Measurements from ENCODE around the gene ANTKMT.

Gene ANTKMT

DNA sequence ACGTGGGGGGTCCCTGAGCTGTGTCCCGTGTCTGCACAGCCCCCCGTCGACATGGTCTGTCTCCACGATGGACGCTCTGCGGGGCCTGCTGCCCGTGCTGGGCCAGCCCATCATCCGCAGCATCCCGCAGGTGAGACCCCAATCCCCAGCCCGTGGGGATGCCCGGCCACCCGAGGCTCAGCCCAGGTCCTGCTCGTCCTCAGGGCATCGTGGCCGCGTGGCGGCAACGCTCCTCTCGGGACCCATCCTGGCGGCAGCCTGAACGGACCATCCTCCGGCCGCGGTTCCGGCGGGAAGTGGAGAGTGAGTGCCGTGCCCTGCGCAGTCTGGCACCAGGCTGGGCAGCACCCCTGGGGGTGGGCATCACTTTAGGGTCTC lies 44.5 kb downstream of the ANTKMT start:
- Histone ChIP-seq H3K4me3 (ENCODE audit: low read depth, low read length) (no peak overlapping the region), H3K27me3 (no peaks in the 10 kb centered on the region), H3K36me3 (no peaks in the 10 kb centered on the region), H3K9me3 (no peaks in the 10 kb centered on the region), H3K4me1 (no peaks in the 10 kb centered on the region)
- no peak for DNase-seq
- TF ChIP-seq, protein P1, sequence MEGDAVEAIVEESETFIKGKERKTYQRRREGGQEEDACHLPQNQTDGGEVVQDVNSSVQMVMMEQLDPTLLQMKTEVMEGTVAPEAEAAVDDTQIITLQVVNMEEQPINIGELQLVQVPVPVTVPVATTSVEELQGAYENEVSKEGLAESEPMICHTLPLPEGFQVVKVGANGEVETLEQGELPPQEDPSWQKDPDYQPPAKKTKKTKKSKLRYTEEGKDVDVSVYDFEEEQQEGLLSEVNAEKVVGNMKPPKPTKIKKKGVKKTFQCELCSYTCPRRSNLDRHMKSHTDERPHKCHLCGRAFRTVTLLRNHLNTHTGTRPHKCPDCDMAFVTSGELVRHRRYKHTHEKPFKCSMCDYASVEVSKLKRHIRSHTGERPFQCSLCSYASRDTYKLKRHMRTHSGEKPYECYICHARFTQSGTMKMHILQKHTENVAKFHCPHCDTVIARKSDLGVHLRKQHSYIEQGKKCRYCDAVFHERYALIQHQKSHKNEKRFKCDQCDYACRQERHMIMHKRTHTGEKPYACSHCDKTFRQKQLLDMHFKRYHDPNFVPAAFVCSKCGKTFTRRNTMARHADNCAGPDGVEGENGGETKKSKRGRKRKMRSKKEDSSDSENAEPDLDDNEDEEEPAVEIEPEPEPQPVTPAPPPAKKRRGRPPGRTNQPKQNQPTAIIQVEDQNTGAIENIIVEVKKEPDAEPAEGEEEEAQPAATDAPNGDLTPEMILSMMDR (IDR thresholded peaks at IDR 0.05; ENCODE audit: low read depth, low read length), result no peak

DNA sequence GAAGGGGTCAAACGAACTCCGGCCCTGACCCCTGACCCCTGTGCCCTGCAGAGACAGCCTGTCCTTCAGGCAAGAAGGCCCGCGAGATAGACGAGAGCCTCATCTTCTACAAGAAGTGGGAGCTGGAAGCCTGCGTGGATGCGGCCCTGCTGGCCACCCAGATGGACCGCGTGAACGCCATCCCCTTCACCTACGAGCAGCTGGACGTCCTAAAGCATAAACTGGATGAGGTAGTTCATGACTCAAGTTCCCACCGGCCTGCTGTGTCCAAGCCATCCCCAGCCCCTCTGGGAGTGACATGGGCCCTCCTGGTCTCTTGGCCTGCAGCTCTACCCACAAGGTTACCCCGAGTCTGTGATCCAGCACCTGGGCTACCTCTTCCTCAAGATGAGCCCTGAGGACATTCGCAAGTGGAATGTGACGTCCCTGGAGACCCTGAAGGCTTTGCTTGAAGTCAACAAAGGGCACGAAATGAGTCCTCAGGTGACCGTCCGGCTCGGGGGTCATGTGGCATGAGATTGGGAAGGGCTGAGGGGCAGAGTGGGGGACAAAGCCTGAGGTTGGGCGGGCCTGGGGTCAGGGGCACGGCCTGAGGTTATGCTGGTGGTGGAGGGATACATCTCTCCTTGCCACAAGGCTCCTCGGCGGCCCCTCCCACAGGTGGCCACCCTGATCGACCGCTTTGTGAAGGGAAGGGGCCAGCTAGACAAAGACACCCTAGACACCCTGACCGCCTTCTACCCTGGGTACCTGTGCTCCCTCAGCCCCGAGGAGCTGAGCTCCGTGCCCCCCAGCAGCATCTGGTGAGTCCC lies 45.3 kb downstream of the ANTKMT start:
- Histone ChIP-seq H3K4me3 (ENCODE audit: low read depth, low read length) (no peak overlapping the region), H3K27me3 (no peaks in the 10 kb centered on the region), H3K36me3 (no peaks in the 10 kb centered on the region)

GRCh38 chr16:766820-767640 lies 46.1 kb downstream of the ANTKMT start:
- TF ChIP-seq, protein P1 (IDR thresholded peaks at IDR 0.05; ENCODE audit: low read depth, low read length), result no peak
- Histone ChIP-seq H3K4me1 (no peaks in the 10 kb centered on the region), H3K4me3 (ENCODE audit: low read depth, low read length) (no peak overlapping the region), H3K9me3 (no peaks in the 10 kb centered on the region), H3K27me3 (no peaks in the 10 kb centered on the region), H3K36me3 (no peaks in the 10 kb centered on the region)
- DNase-seq, result no peak

More for the DNA sequence above, 45.3 kb downstream of the ANTKMT start:
- TF ChIP-seq, protein P1 (IDR thresholded peaks at IDR 0.05; ENCODE audit: low read depth, low read length), result no peak
- H3K9me3 ChIP-seq, result no peaks in the 10 kb centered on the region
- no peak for DNase-seq
- H3K4me1 ChIP-seq, result no peaks in the 10 kb centered on the region

DNA sequence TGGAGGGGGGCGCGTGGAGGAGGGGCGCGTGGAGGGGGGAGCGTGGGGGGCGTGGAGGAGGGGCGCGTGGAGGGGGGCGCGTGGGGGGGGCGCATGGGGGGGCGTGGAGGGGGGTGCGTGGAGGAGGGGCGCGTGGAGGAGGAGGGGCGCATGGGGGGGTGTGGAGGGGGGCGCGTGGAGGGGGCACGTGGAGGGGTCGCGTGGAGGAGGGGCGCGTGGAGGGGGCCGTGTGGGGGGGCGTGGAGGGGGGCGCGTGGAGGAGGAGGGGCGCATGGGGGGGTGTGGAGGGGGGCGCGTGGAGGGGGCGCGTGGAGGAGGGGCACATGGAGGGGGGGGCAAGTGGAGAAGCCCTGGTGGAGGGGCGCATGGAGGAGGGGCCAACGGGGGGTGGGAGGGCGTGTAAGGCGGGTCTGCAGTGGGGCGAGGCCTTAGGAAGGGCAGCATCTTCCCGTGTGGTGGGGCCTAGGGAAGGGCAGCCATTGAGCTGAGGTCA lies 46.8 kb downstream of the ANTKMT start:
- TF ChIP-seq, protein P1 (IDR thresholded peaks at IDR 0.05; ENCODE audit: low read depth, low read length), result no peak
- H3K27me3 ChIP-seq, result no peaks in the 10 kb centered on the region
- no peaks in the 10 kb centered on the region for H3K36me3 ChIP-seq
- no peaks in the 10 kb centered on the region for H3K9me3 ChIP-seq
- no peak for DNase-seq
- no peak overlapping the region for H3K4me3 ChIP-seq (ENCODE audit: low read depth, low read length)
- no peaks in the 10 kb centered on the region for H3K4me1 ChIP-seq

DNA sequence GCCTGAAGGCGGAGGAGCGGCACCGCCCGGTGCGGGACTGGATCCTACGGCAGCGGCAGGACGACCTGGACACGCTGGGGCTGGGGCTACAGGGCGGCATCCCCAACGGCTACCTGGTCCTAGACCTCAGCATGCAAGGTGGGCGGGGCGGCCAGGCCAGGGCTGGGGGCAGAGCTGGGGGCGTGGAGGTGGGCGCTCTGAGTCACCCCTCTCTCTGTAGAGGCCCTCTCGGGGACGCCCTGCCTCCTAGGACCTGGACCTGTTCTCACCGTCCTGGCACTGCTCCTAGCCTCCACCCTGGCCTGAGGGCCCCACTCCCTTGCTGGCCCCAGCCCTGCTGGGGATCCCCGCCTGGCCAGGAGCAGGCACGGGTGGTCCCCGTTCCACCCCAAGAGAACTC lies 47.5 kb downstream of the ANTKMT start:
- TF ChIP-seq, protein P1 (IDR thresholded peaks at IDR 0.05; ENCODE audit: low read depth, low read length), result no peak
- Histone ChIP-seq H3K9me3 (no peaks in the 10 kb centered on the region), H3K27me3 (no peaks in the 10 kb centered on the region), H3K4me1 (no peaks in the 10 kb centered on the region), H3K36me3 (no peaks in the 10 kb centered on the region), H3K4me3 (ENCODE audit: low read depth, low read length) (no peak overlapping the region)
- DNase-seq, result no peak

Data from BE2C (cell line).